Activated CD4-positive, alpha-beta T cell treated with anti-CD3 and anti-CD28 coated beads for 36 hours (primary cell): ENCODE measurements around the gene BMI1. TPM values are rescaled to one million over a fixed set of nuclear protein-coding genes. Genes with fewer than 3 reads are reported as not detected.

Experiments used
- ATAC-seq: fragments of 200-7000 bp; cut with Tn5 transposase; one replicate; pipeline ENCODE4 v1.10.0; 2021; ENCODE audit warnings: mild to moderate bottlenecking, moderate library complexity
- CTCF ChIA-PET: fragments of 350-600 bp; sonication (Branson Sonifier 250); formaldehyde crosslinking; loops from one replicate; lab custom pipeline; 2021; ENCODE audit warnings: antibody characterized with exemption; lab: Charles Lee
- POLR2A ChIA-PET: fragments of 350-600 bp; sonication (Branson Sonifier 250); formaldehyde crosslinking; loops from one replicate; lab custom pipeline; 2021; ENCODE audit warnings: antibody characterized with exemption, inconsistent platforms; lab: Charles Lee
- DNase-seq: peaks from one replicate; pipeline ENCODE4 v3.0.0-alpha.2; 2020
- H3K27ac Mint-ChIP-seq: one replicate; pipeline ENCODE4 v1.8.0; 2021; ENCODE audit warnings: mixed read lengths
- H3K27me3 Mint-ChIP-seq: one replicate; pipeline ENCODE4 v1.8.0; 2021; ENCODE audit warnings: mixed read lengths
- H3K36me3 Mint-ChIP-seq: one replicate; pipeline ENCODE4 v1.8.0; 2021; ENCODE audit warnings: low read depth, mixed read lengths
- H3K4me1 Mint-ChIP-seq: one replicate; pipeline ENCODE4 v1.8.0; 2021; ENCODE audit warnings: mixed read lengths
- H3K4me3 Mint-ChIP-seq: one replicate; pipeline ENCODE4 v1.8.0; 2021; ENCODE audit warnings: mild to moderate bottlenecking, moderate library complexity, mixed read lengths
- H3K9me3 Mint-ChIP-seq: one replicate; pipeline ENCODE4 v1.8.0; 2021; ENCODE audit warnings: low read depth, mixed read lengths
- intact Hi-C, 2 experiments: fragments of 100-400 bp; cut with DNase I in 1 of 2; cut with micrococcal nuclease in 1 of 2; formaldehyde crosslinking; loops; one replicate each; pipeline versions ENCODE4 v1.14.2 to v1.15.1; 2022 to 2024; cut with DNase I, micrococcal nuclease
- total RNA-seq, 2 experiments: library from RNA; stranded (reverse); gene quantifications; one replicate each; pipeline ENCODE4 v1.2.3, GENCODE V29; 2021

The BMI1 gene
- total RNA-seq, 2 experiments from 2014 or later: 52.9 to 55.2 TPM

DNA sequence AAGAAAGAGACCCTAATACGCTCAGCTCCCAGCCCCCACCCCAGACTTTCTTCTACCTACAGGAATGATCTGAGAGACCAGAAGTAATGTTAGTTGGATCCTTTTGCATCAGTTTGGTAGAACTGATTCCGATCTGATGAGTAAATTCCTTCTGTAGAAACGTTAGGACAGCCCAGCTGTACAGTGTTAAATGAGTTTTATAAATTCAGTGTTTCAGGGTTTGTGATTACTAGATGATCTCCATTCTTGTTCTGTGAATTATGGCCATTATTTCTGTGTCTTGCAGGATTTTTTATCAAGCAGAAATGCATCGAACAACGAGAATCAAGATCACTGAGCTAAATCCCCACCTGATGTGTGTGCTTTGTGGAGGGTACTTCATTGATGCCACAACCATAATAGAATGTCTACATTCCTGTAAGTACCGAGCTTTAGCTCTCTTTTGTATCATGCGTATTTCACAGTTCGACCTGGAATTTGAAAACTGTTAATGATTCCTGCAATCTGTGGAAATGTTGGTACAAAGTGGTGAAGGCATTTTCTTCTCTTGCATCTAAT is 5.3 kb downstream of the BMI1 start:
- ATAC-seq: no peak
- CTCF ChIA-PET: interaction anchor here (0.6 to 0.9 kb wide), 2 partner anchors 14 to 96 kb away, joined by 3 read pairs; no protein-coding TSS in a partner anchor
- H3K9me3 Mint-ChIP-seq: no peaks in the 10 kb centered on the region
- H3K4me1 Mint-ChIP-seq: peaks cover 35% of the 10 kb centered on the region
- DNase-seq: no peak
- H3K4me3 Mint-ChIP-seq: peak overlapping the region; percentile 63
- no peak overlapping the region for H3K27ac Mint-ChIP-seq
- peaks cover 23% of the 10 kb centered on the region for H3K27me3 Mint-ChIP-seq
- POLR2A ChIA-PET: interaction anchor here (0.8 kb wide), 1 partner anchor 97 kb away, joined by 3 read pairs; no protein-coding TSS in a partner anchor
- intact Hi-C loops: loop anchor here (10.0 kb wide), 2 partner anchors 359 to 389 kb away; partner anchors contain the start of gene PIP4K2A (in 1 of the 2)
- H3K36me3 Mint-ChIP-seq: peaks cover 24% of the 10 kb centered on the region

DNA sequence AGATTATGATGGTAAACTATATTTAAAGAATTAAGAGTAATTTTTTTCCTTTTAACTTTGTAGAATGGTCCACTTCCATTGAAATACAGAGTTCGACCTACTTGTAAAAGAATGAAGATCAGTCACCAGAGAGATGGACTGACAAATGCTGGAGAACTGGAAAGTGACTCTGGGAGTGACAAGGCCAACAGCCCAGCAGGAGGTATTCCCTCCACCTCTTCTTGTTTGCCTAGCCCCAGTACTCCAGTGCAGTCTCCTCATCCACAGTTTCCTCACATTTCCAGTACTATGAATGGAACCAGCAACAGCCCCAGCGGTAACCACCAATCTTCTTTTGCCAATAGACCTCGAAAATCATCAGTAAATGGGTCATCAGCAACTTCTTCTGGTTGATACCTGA is 8.3 kb downstream of the BMI1 start:
- POLR2A ChIA-PET: no interaction called here
- DNase-seq (no peak), ATAC-seq (no peak)
- Mint-ChIP-seq H3K27ac (no peak overlapping the region), H3K4me1 (peaks cover 38% of the 10 kb centered on the region), H3K27me3 (peaks cover 24% of the 10 kb centered on the region), H3K36me3 (peaks cover 40% of the 10 kb centered on the region), H3K4me3 (no peak overlapping the region), H3K9me3 (peaks cover 4% of the 10 kb centered on the region)
- CTCF ChIA-PET: no interaction called here
- intact Hi-C loops: loop anchor here (10.0 kb wide), 2 partner anchors 356 to 386 kb away; partner anchors contain the start of gene PIP4K2A (in 1 of the 2)

DNA sequence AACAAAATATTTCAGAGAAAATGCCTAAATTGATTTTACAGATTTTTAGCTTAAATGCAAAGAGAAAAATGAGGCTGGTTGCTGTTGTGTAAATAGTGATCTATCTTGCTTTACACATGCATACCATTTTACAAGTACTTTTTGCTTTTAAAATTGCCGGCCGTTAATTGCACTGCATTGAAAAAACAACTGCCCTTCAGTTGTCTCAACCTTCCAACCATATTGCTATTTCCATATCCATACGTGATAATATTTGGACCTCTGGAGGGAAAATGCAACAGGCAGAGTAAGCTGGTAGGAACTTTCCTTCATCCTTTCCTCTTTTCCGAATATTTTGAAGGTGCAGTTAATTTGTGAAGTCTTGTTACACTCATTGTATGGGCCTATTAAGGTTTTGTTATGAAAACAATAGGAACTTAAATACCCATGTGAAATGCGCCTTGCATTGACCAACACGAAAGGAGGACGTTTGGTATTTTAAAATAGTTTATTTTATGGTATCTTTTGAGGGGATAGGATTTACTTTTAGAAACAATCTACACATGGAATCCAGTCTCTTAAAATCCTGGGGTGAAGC is 11.3 kb downstream of the BMI1 start:
- peaks cover 22% of the 10 kb centered on the region for H3K27me3 Mint-ChIP-seq
- no peak for ATAC-seq
- peaks cover 27% of the 10 kb centered on the region for H3K4me1 Mint-ChIP-seq
- CTCF ChIA-PET: interaction anchor here (1.6 kb wide), 1 partner anchor 13 kb away, joined by 4 read pairs; no protein-coding TSS in a partner anchor
- peaks cover 4% of the 10 kb centered on the region for H3K9me3 Mint-ChIP-seq
- H3K36me3 Mint-ChIP-seq: peaks cover 29% of the 10 kb centered on the region
- DNase-seq: no peak
- POLR2A ChIA-PET: no interaction called here
- intact Hi-C loops: loop anchor here in 1 of 2 experiments (2.0 kb wide), 1 partner anchor 15 kb away; the partner anchor contains the start of gene COMMD3
- no peak overlapping the region for H3K4me3 Mint-ChIP-seq
- peak overlapping the region; percentile 61 for H3K27ac Mint-ChIP-seq

GRCh38 chr10:22333167-22333974 is 12.5 kb downstream of the BMI1 start:
- Mint-ChIP-seq H3K4me3 (peak overlapping the region; percentile 60), H3K27ac (peak overlapping the region; percentile 61), H3K27me3 (peaks cover 30% of the 10 kb centered on the region), H3K9me3 (peaks cover 4% of the 10 kb centered on the region), H3K4me1 (peaks cover 27% of the 10 kb centered on the region), H3K36me3 (peaks cover 26% of the 10 kb centered on the region)
- ATAC-seq: no peak
- no peak for DNase-seq
- intact Hi-C loops: loop anchor here (1.0 to 2.0 kb wide), 2 partner anchors 8 to 17 kb away; partner anchors contain the start of gene COMMD3 (in 1 of the 2)
- POLR2A ChIA-PET: no interaction called here
- CTCF ChIA-PET: interaction anchor here (1.6 kb wide), 1 partner anchor 14 kb away, joined by 4 read pairs; no protein-coding TSS in a partner anchor

GRCh38 chr10:22333975-22334282 is 13.0 kb downstream of the BMI1 start:
- intact Hi-C loops: loop anchor here (1.0 to 2.0 kb wide), 2 partner anchors 9 to 17 kb away; partner anchors contain the start of gene COMMD3 (in 1 of the 2)
- ATAC-seq: no peak

GRCh38 chr10:22334414-22335172 is 13.7 kb downstream of the BMI1 start:
- peaks cover 37% of the 10 kb centered on the region for H3K27me3 Mint-ChIP-seq
- peaks cover 20% of the 10 kb centered on the region for H3K36me3 Mint-ChIP-seq
- ATAC-seq: no peak
- peaks cover 4% of the 10 kb centered on the region for H3K9me3 Mint-ChIP-seq
- DNase-seq: peak; percentile 29
- peak overlapping the region; percentile 67 for H3K4me3 Mint-ChIP-seq
- H3K4me1 Mint-ChIP-seq: peaks cover 36% of the 10 kb centered on the region
- POLR2A ChIA-PET: interaction anchor here (1.0 kb wide), 1 partner anchor 12 kb away, joined by 4 read pairs; no protein-coding TSS in a partner anchor
- peak overlapping the region; percentile 85 for H3K27ac Mint-ChIP-seq
- CTCF ChIA-PET: interaction anchor here (1.1 kb wide), 1 partner anchor 11 kb away, joined by 5 read pairs; no protein-coding TSS in a partner anchor
- intact Hi-C loops: loop anchor here (1.0 kb wide), 2 partner anchors 10 to 331 kb away; partner anchors contain the start of gene DNAJC1 (in 1 of the 2)

More at GRCh38 chr10:22333975-22334282, 13.0 kb downstream of the BMI1 start:
- peaks cover 30% of the 10 kb centered on the region for H3K4me1 Mint-ChIP-seq
- peaks cover 4% of the 10 kb centered on the region for H3K9me3 Mint-ChIP-seq
- no peak overlapping the region for H3K27ac Mint-ChIP-seq
- peak overlapping the region; percentile 60 for H3K4me3 Mint-ChIP-seq
- H3K36me3 Mint-ChIP-seq: peaks cover 26% of the 10 kb centered on the region
- H3K27me3 Mint-ChIP-seq: peaks cover 35% of the 10 kb centered on the region
- POLR2A ChIA-PET: no interaction called here
- no peak for DNase-seq
- CTCF ChIA-PET: no interaction called here

DNA sequence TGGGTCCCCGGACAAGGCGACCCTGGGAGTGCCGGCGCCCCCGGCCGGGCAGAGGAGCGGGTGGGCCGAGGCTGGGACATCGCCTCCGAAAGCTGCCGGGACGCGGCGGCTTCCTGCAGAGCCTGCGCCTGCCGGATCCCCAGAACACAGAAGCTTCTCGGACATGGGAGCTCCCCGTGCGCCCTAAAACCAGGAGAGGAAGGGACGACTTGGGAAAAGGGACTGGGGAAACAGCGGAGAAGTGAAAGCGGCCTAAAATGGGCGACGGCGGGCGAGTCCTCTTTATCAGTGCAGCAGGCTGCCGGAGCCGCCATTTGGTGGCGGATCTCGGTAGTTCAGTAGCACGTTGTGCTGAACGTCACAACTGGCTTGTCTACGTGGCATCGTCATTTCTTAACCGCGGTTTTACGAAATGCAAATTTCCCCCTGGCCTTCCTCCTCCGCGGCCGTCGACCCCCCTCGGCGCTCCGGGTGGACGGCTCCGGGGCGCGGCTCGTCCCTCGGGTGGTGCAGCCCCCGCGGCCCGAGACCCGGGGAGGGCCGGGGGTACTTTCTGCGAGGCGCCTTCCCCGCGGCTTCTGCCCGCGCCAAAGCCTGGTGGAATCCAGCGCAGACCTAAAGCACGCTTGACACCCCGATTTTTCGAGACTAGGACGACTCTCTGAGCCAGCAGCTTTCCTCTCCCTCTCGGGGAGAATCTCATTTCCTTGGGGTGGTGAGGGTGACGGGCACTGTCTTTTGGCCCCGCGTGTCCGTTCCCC is 14.5 kb downstream of the BMI1 start:
- Mint-ChIP-seq H3K36me3 (peaks cover 17% of the 10 kb centered on the region), H3K9me3 (peaks cover 4% of the 10 kb centered on the region), H3K27me3 (peaks cover 39% of the 10 kb centered on the region), H3K4me3 (peak overlapping the region; percentile 67), H3K27ac (peak overlapping the region; percentile 85), H3K4me1 (peaks cover 40% of the 10 kb centered on the region)
- intact Hi-C loops: loop anchor here (1.0 kb wide), 2 partner anchors 11 to 332 kb away; partner anchors contain the start of gene DNAJC1 (in 1 of the 2)
- ChIA-PET POLR2A (interaction anchor here (1.0 kb wide), 1 partner anchor 13 kb away, joined by 4 read pairs; no protein-coding TSS in a partner anchor), CTCF (interaction anchor here (1.1 kb wide), 1 partner anchor 11 kb away, joined by 5 read pairs; no protein-coding TSS in a partner anchor)
- ATAC-seq (peak; percentile 67), DNase-seq (peak; percentile 82)

DNA sequence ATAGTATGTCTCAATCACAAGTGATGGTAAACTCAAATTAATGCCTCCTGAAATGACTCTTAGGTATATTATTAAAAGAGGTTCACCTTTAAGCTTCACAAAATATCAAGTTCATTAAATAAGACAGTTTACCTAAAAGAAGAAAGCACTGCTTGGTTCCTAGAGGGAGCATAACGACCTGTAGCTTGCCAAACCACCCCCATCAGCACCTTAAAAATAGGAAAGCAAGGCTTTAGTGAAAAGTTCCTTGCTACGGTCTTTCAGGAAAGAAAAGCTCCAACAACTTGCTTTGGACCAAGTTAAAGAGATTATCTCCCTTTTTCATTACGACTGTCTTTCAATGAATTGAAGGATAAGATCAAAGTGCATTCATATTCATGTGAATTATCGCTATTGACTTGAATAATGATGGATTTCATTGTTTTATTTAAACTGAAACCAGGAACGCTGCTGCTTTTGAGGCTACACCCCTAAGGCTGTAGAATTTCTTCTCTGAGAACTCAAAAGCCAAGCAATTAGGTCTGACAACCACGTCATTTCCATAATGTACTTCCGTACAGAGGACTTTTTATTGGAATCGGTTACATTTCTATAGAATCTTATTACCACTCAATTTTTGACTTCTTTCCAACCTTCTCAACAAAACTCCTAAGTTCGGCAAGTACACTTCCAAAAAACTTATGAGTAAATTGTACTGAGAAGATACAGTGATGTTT is 17.4 kb downstream of the BMI1 start:
- Mint-ChIP-seq H3K27me3 (peaks cover 49% of the 10 kb centered on the region), H3K9me3 (peaks cover 4% of the 10 kb centered on the region), H3K36me3 (peaks cover 7% of the 10 kb centered on the region), H3K27ac (no peak overlapping the region), H3K4me1 (peaks cover 35% of the 10 kb centered on the region), H3K4me3 (no peak overlapping the region)
- ChIA-PET POLR2A (interaction anchor here (0.6 to 0.8 kb wide), 2 partner anchors 93 to 118 kb away, joined by 3 to 4 read pairs; no protein-coding TSS in a partner anchor), CTCF (interaction anchor here (0.8 to 1.1 kb wide), 4 partner anchors 19 to 652 kb away, joined by 3 to 4 read pairs (median 3); no protein-coding TSS in a partner anchor)
- intact Hi-C loops: no loop called here
- no peak for ATAC-seq
- no peak for DNase-seq

GRCh38 chr10:22338931-22339330 is 18.0 kb downstream of the BMI1 start:
- ATAC-seq (no peak), DNase-seq (no peak)
- peaks cover 2% of the 10 kb centered on the region for H3K36me3 Mint-ChIP-seq
- H3K4me1 Mint-ChIP-seq: peaks cover 29% of the 10 kb centered on the region
- POLR2A ChIA-PET: interaction anchor here (0.6 to 0.8 kb wide), 2 partner anchors 93 to 119 kb away, joined by 3 to 4 read pairs; no protein-coding TSS in a partner anchor
- peaks cover 50% of the 10 kb centered on the region for H3K27me3 Mint-ChIP-seq
- H3K27ac Mint-ChIP-seq: no peak overlapping the region
- H3K9me3 Mint-ChIP-seq: peaks cover under 1% of the 10 kb centered on the region
- intact Hi-C loops: no loop called here
- CTCF ChIA-PET: interaction anchor here (0.8 to 1.1 kb wide), 2 partner anchors 19 to 345 kb away, joined by 3 to 4 read pairs; no protein-coding TSS in a partner anchor
- no peak overlapping the region for H3K4me3 Mint-ChIP-seq
